ENCODE results near the gene ATAT1. TPM values are rescaled to one million over a fixed set of nuclear protein-coding genes. Genes with fewer than 3 reads are reported as not detected.

Gene ATAT1
- total and polyA plus RNA-seq, 2 of the 13 experiments (the other 11 are each of a cell fraction or from before 2014, with no cell fraction given): 9.2 to 23.6 TPM

DNA sequence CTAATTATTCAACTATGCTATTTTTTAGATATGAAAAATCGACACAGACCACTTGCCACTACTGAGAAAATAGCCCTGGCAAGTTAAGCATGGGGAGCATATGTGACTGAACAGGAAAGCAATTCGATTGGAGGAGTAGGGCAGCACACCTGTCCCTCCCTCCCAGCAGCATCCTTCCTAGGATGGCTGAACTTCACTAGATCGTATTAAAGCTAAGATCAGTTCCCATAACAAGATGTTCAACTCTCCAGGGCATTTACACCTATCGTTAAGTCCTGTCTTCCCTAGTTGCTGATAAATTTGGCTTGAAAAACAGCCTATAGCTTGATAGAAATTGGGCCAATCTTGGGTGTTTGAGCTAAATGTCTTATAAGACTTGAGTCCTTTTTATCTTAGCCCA is 16.6 kb upstream of the ATAT1 start (continued):
- TF ChIP-seq, protein P1, sequence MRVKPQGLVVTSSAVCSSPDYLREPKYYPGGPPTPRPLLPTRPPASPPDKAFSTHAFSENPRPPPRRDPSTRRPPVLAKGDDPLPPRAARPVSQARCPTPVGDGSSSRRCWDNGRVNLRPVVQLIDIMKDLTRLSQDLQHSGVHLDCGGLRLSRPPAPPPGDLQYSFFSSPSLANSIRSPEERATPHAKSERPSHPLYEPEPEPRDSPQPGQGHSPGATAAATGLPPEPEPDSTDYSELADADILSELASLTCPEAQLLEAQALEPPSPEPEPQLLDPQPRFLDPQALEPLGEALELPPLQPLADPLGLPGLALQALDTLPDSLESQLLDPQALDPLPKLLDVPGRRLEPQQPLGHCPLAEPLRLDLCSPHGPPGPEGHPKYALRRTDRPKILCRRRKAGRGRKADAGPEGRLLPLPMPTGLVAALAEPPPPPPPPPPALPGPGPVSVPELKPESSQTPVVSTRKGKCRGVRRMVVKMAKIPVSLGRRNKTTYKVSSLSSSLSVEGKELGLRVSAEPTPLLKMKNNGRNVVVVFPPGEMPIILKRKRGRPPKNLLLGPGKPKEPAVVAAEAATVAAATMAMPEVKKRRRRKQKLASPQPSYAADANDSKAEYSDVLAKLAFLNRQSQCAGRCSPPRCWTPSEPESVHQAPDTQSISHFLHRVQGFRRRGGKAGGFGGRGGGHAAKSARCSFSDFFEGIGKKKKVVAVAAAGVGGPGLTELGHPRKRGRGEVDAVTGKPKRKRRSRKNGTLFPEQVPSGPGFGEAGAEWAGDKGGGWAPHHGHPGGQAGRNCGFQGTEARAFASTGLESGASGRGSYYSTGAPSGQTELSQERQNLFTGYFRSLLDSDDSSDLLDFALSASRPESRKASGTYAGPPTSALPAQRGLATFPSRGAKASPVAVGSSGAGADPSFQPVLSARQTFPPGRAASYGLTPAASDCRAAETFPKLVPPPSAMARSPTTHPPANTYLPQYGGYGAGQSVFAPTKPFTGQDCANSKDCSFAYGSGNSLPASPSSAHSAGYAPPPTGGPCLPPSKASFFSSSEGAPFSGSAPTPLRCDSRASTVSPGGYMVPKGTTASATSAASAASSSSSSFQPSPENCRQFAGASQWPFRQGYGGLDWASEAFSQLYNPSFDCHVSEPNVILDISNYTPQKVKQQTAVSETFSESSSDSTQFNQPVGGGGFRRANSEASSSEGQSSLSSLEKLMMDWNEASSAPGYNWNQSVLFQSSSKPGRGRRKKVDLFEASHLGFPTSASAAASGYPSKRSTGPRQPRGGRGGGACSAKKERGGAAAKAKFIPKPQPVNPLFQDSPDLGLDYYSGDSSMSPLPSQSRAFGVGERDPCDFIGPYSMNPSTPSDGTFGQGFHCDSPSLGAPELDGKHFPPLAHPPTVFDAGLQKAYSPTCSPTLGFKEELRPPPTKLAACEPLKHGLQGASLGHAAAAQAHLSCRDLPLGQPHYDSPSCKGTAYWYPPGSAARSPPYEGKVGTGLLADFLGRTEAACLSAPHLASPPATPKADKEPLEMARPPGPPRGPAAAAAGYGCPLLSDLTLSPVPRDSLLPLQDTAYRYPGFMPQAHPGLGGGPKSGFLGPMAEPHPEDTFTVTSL (CRISPR knock-in tag; IDR thresholded peaks at IDR 0.05; ENCODE audit: borderline replicate concordance): 0 out of 2 replicates have a peak, but pooled peaks have one; percentile 1
- TF ChIP-seq POLR2A (IDR thresholded peaks at IDR 0.05; ENCODE audit: insufficient read depth in 1 of 2, low read depth in 2 of 2, low read length in 2 of 2) (peak in 1 of 2 experiments; percentile 27; a peak in 2 of 4 replicates), POLR2G (IDR thresholded peaks at IDR 0.05; ENCODE audit: low read depth, low read length) (peak; percentile 75), RBM22 (optimal IDR thresholded peaks at IDR 0.05; ENCODE audit: low read length) (peak; percentile 29), PHF5A (CRISPR knock-in tag; IDR thresholded peaks at IDR 0.05; ENCODE audit: low read depth, unreplicated experiment) (no peak), RAD51 (IDR thresholded peaks at IDR 0.05; ENCODE audit: borderline replicate concordance) (no peak)

DNA sequence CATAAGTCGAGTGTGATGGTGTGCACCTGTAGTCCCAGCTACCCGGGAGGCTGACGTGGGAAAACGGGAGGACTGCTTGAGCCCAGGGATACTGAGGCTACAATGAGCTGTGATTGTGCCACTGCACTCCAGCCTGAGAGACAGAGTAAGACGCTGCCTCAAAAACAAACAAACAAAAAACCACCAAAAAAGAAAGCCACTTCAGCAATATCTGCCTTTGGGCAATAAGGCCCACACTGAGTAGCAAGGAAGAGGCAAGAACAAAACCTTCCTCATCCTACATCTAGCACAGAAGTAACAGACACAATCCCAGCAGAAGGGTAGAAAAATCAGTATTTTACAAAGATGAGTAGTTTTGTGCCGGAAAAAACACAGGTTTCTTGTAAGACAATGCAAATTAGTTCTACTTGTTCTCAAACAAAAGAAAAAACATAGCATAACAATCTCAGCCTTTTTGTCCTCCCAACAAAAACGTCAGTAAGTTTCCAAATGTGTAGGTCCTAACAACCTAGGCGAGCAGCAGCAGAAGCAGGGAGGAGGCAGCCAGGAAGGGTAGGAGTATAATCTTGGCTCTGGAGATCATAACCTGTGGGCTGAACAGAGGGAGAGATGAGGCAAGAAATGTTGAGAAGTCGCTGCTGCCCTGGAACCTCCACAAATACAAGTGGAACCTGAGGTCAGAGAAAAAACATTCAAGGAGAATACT is 15.4 kb upstream of the ATAT1 start:
- ChIA-PET CTCF (ENCODE audit: low intra/inter-chr PET ratio, low total read pairs) (interaction anchor here (0.9 kb wide), 1 partner anchor 129 kb away, joined by 3 read pairs; no protein-coding TSS in a partner anchor), POLR2A (interaction anchor here (0.7 to 4.8 kb wide), 8 partner anchors 10 to 61 kb away, joined by 3 to 172 read pairs (median 5); partner anchors contain the start of genes ABCF1 and DHX16)
- Histone ChIP-seq H4K20me1 (ENCODE audit: insufficient read depth, low read length) (peaks cover 5% of the 10 kb centered on the region), H3K27me3 (ENCODE audit: control insufficient read depth in 1 of 2, insufficient read depth in 2 of 2, low read length in 2 of 2) (no peaks in the 10 kb centered on the region), H3K9ac (ENCODE audit: insufficient read depth, low read depth, low read length) (no peak overlapping the region), H3K4me3 (replicated peaks in 1 of 3; ENCODE audit: insufficient read depth in 1 of 3, low read depth in 2 of 3, low read length in 3 of 3) (no peak overlapping the region), H3K4me2 (ENCODE audit: low read depth, low read length) (no peak overlapping the region), H3K4me1 (ENCODE audit: insufficient read depth, low read length) (peaks cover 22% of the 10 kb centered on the region), H3K79me2 (ENCODE audit: insufficient read depth, low read length) (peaks cover 16% of the 10 kb centered on the region), H3K27ac (ENCODE audit: extremely low read length, insufficient read depth, low read length) (no peak overlapping the region), H3K9me3 (ENCODE audit: low read length) (no peaks in the 10 kb centered on the region), H3K36me3 (replicated peaks in 1 of 2; ENCODE audit: control insufficient read depth in 1 of 2, insufficient read depth in 2 of 2, low read length in 2 of 2) (peaks cover 13 to 29% of the 10 kb centered on the region in 2 experiments), H2AFZ (ENCODE audit: low read length) (no peak overlapping the region)
- in situ Hi-C loops (cut with HindIII; ENCODE audit: extremely low pct_ligation_motif_present, low pct_unique_long_range_greater_than_20kb) (no loop called here), intact Hi-C loops (cut with micrococcal nuclease; ENCODE audit: unreplicated experiment) (no loop called here)
- FAIRE-seq (no peak), DNase-seq (ENCODE audit: low spot score) (no peak), ATAC-seq (no peak)
- BruUV-seq (replicated peaks): no TSS peak
- WGBS (ENCODE audit: low lambda C conversion rate): 89% methylated on average over 9 of the region's 9 CpGs
- TF ChIP-seq NR2F2 (IDR thresholded peaks at IDR 0.05; ENCODE audit: borderline replicate concordance, low read depth) (no peak), ELF1 (CRISPR knock-in tag; IDR thresholded peaks at IDR 0.05) (no peak), ZNF432 (CRISPR knock-in tag; IDR thresholded peaks at IDR 0.05; ENCODE audit: borderline replicate concordance) (no peak), SSRP1 (CRISPR knock-in tag; IDR thresholded peaks at IDR 0.05) (peak; percentile 76; the same call in 1 of the 2 replicates), MIER3 (CRISPR knock-in tag; IDR thresholded peaks at IDR 0.05; ENCODE audit: borderline replicate concordance) (no peak), KDM6A (CRISPR knock-in tag; IDR thresholded peaks at IDR 0.05; ENCODE audit: low read depth) (no peak), TAF1 (CRISPR knock-in tag; IDR thresholded peaks at IDR 0.05) (no peak)
- TF ChIP-seq, protein P2, sequence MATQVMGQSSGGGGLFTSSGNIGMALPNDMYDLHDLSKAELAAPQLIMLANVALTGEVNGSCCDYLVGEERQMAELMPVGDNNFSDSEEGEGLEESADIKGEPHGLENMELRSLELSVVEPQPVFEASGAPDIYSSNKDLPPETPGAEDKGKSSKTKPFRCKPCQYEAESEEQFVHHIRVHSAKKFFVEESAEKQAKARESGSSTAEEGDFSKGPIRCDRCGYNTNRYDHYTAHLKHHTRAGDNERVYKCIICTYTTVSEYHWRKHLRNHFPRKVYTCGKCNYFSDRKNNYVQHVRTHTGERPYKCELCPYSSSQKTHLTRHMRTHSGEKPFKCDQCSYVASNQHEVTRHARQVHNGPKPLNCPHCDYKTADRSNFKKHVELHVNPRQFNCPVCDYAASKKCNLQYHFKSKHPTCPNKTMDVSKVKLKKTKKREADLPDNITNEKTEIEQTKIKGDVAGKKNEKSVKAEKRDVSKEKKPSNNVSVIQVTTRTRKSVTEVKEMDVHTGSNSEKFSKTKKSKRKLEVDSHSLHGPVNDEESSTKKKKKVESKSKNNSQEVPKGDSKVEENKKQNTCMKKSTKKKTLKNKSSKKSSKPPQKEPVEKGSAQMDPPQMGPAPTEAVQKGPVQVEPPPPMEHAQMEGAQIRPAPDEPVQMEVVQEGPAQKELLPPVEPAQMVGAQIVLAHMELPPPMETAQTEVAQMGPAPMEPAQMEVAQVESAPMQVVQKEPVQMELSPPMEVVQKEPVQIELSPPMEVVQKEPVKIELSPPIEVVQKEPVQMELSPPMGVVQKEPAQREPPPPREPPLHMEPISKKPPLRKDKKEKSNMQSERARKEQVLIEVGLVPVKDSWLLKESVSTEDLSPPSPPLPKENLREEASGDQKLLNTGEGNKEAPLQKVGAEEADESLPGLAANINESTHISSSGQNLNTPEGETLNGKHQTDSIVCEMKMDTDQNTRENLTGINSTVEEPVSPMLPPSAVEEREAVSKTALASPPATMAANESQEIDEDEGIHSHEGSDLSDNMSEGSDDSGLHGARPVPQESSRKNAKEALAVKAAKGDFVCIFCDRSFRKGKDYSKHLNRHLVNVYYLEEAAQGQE (IDR thresholded peaks at IDR 0.05; ENCODE audit: borderline replicate concordance in 1 of 2, low read depth in 1 of 2, low read length in 2 of 2): no peak
